ENCODE measurements around the gene KRTAP20-3.

DNA sequence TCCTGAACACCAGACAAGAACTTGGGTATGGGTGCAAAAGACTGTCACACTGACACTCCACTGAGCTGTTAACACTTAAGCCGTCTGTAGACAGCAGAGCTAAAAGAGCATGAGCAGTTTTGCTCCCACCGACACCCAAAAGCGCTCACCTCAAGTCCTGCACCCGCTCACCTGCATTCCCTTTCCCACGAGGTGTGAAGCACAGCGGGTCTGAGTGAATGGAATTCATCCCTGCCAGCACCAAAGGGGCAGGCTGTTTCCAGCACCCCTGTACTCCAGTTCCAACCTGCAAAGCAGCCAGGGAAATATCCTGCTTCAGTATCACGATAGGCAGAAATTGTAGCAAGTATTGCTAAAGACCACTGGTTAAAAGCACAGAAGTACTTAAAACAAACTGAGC is 47.2 kb downstream of the KRTAP20-3 start:
- no peak for TF ChIP-seq POLR2AphosphoS5 (IDR thresholded peaks at IDR 0.05)
- TF ChIP-seq, protein P1, sequence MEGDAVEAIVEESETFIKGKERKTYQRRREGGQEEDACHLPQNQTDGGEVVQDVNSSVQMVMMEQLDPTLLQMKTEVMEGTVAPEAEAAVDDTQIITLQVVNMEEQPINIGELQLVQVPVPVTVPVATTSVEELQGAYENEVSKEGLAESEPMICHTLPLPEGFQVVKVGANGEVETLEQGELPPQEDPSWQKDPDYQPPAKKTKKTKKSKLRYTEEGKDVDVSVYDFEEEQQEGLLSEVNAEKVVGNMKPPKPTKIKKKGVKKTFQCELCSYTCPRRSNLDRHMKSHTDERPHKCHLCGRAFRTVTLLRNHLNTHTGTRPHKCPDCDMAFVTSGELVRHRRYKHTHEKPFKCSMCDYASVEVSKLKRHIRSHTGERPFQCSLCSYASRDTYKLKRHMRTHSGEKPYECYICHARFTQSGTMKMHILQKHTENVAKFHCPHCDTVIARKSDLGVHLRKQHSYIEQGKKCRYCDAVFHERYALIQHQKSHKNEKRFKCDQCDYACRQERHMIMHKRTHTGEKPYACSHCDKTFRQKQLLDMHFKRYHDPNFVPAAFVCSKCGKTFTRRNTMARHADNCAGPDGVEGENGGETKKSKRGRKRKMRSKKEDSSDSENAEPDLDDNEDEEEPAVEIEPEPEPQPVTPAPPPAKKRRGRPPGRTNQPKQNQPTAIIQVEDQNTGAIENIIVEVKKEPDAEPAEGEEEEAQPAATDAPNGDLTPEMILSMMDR (IDR thresholded peaks at IDR 0.05) = no peak
